Kidney (tissue), 14 donors: ENCODE results near the gene TMEM184C. TPM values are rescaled to one million over a fixed set of nuclear protein-coding genes. Genes with fewer than 3 reads are reported as not detected.

ENCODE experiments used
- DNase-seq, 5 donors: peaks; one replicate each; pipeline ENCODE4 v3.0.0-alpha.2; 2013 to 2020
- FAIRE-seq: peaks from 2 replicates; lab custom pipeline; 2012; peaks lifted over from hg19 to GRCh38; lab: Jason Lieb, UNC
- H3K27ac ChIP-seq, 2 donors: one replicate each; pipeline ENCODE4 v1.7.0; 2013; ENCODE audit warnings: low read depth in 2 of 2, low read length in 2 of 2, inconsistent platforms in 1 of 2
- H3K27me3 ChIP-seq: one replicate; pipeline ENCODE4 v1.7.1; 2013; ENCODE audit warnings: low read length, inconsistent platforms; ENCODE audit not compliant: control insufficient read depth, insufficient read depth
- H3K36me3 ChIP-seq, 3 donors: one replicate each; pipeline versions ENCODE4 v1.7.0 to v1.7.1; 2013; ENCODE audit warnings: low read length in 3 of 3, control low read depth in 1 of 3, inconsistent platforms in 1 of 3; ENCODE audit not compliant: insufficient read depth in 3 of 3, control insufficient read depth in 2 of 3
- H3K4me1 ChIP-seq, 3 donors: one replicate each; pipeline versions ENCODE4 v1.7.0 to v1.7.1; 2013; ENCODE audit warnings: low read length in 3 of 3, inconsistent platforms in 1 of 3, low read depth in 1 of 3; ENCODE audit not compliant: control insufficient read depth in 2 of 3, insufficient read depth in 2 of 3
- H3K4me3 ChIP-seq, 3 donors: one replicate each; pipeline versions ENCODE4 v1.7.0 to v1.8.1; 2013; ENCODE audit warnings: low read length in 3 of 3, control low read depth in 1 of 3, inconsistent platforms in 1 of 3
- H3K9ac ChIP-seq, 3 donors: one replicate each; pipeline versions ENCODE4 v1.7.0 to v1.7.1; 2013; ENCODE audit warnings: low read length in 3 of 3, control low read depth in 1 of 3, inconsistent platforms in 1 of 3
- H3K9me3 ChIP-seq, 3 donors: one replicate each; pipeline versions ENCODE4 v1.7.0 to v1.7.1; 2013; ENCODE audit warnings: low read length in 3 of 3, control low read depth in 1 of 3, inconsistent platforms in 1 of 3; ENCODE audit not compliant: control insufficient read depth in 2 of 3, insufficient read depth in 1 of 3
- intact Hi-C: fragments of 100-400 bp; cut with DNase I; formaldehyde crosslinking; loops from one replicate; pipeline ENCODE4 v1.11.1; 2022
- polyA plus RNA-seq: library from polyadenylated mRNA; stranded (reverse); fragments of 350-450 nt; fragmentation: Illumina TruSeq; extraction: RNeasy Lipid Tissue Mini Kit (QIAGEN cat#74804); gene quantifications from one replicate; pipeline ENCODE4 v1.2.3, GENCODE V29; 2014; ENCODE audit warnings: low read depth, low replicate concordance; ENCODE audit not compliant: insufficient read depth
- total RNA-seq: library from RNA; stranded (reverse); fragmentation: NEBNext Ultra II Directional; extraction: Animal tissue kit (Norgen Biotek cat#: 25700); gene quantifications from one replicate; pipeline ENCODE4 v1.2.1, GENCODE V29; 2021
- TF ChIP-seq, protein P1 (sequence below): IDR thresholded peaks from 3 replicates; pipeline ENCODE4 v1.5.1; 2012; ENCODE audit warnings: mild to moderate bottlenecking, moderate library complexity, borderline replicate concordance; ENCODE audit not compliant: insufficient read depth; ENCODE audit errors: extremely low read depth
- donor health status: control.
- donor health status: control.
- donor health status: control.
- donor health status: control.
- donor health status: control.
- donor health status: DM: yes; HTN: yes; CAD: no.
- donor health status: Normal renal cell carcinoma (clear cell type).

Gene TMEM184C
- total and polyA plus RNA-seq, 2 donors from 2014 or later, result 16.2 to 33.7 TPM

GRCh38 chr4:147594578-147594977 lies 22.6 kb upstream of the TMEM184C start:
- H3K4me3 ChIP-seq, result no peak overlapping the region
- intact Hi-C loops, result no loop called here
- H3K9ac ChIP-seq, result no peak overlapping the region
- H3K9me3 ChIP-seq, result no peaks in the 10 kb centered on the region
- no peak for DNase-seq
- no peak for FAIRE-seq
- H3K27me3 ChIP-seq, result no peaks in the 10 kb centered on the region
- no peak overlapping the region for H3K27ac ChIP-seq
- TF ChIP-seq, protein P1, sequence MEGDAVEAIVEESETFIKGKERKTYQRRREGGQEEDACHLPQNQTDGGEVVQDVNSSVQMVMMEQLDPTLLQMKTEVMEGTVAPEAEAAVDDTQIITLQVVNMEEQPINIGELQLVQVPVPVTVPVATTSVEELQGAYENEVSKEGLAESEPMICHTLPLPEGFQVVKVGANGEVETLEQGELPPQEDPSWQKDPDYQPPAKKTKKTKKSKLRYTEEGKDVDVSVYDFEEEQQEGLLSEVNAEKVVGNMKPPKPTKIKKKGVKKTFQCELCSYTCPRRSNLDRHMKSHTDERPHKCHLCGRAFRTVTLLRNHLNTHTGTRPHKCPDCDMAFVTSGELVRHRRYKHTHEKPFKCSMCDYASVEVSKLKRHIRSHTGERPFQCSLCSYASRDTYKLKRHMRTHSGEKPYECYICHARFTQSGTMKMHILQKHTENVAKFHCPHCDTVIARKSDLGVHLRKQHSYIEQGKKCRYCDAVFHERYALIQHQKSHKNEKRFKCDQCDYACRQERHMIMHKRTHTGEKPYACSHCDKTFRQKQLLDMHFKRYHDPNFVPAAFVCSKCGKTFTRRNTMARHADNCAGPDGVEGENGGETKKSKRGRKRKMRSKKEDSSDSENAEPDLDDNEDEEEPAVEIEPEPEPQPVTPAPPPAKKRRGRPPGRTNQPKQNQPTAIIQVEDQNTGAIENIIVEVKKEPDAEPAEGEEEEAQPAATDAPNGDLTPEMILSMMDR, result no peak
- H3K4me1 ChIP-seq, result peaks cover 0 to 4% (median 0%) of the 10 kb centered on the region in 3 donors
- no peaks in the 10 kb centered on the region for H3K36me3 ChIP-seq

DNA sequence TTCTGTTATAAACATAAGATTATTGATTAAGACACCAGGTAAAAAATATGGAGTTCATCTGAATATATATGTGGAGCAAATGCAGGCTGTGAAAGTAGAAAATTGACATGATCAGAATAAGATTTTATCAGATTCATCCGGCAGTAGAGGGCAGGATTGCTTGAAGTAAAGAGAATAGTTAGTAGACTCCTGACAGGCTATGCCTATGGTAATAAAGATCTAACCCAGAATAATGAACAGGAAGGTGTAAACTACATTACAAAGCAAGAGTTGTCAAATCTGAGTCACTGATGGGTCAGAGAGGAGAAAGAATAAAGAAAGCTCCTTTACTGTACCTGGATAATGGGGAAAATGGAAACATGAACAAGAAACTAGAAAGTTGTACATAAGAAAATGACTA lies 20.8 kb upstream of the TMEM184C start:
- intact Hi-C loops, result no loop called here

DNA sequence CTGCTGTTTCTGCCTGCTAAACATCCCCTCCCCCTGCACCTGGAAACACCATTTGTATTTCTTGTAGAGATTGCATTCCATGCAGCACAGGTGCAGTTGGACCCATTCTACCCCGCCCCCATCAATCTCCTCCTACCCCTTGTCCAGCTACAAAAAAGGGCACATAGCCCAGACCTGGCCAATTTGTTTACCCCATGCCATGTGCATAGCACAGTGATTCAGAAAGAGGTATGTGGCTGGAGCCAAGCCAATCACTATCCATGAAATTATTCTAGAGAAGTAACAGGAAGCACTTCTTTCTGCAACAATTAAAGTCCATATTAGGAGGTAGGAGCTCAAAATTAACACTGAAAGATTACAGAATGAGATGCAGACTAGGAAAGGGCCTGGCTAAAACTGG lies 20.2 kb upstream of the TMEM184C start:
- Histone ChIP-seq H3K9me3 (no peaks in the 10 kb centered on the region), H3K4me1 (peaks cover 0 to 4% (median 0%) of the 10 kb centered on the region in 3 donors), H3K27ac (peak overlapping the region in 1 of 2 donors; percentile 66), H3K4me3 (no peak overlapping the region), H3K36me3 (no peaks in the 10 kb centered on the region), H3K9ac (no peak overlapping the region), H3K27me3 (no peaks in the 10 kb centered on the region)
- no peak for FAIRE-seq
- TF ChIP-seq, protein P1, result no peak
- intact Hi-C loops, result no loop called here
- peak in 3 of 5 donors; percentile 11 to 69 (median 42) for DNase-seq

More for the DNA sequence above, 20.8 kb upstream of the TMEM184C start:
- FAIRE-seq, result no peak
- H3K27me3 ChIP-seq, result no peaks in the 10 kb centered on the region
- H3K9ac ChIP-seq, result no peak overlapping the region
- peak in 1 of 5 donors; percentile 21 for DNase-seq
- no peak overlapping the region for H3K4me3 ChIP-seq
- peaks cover 0 to 4% (median 0%) of the 10 kb centered on the region in 3 donors for H3K4me1 ChIP-seq
- H3K27ac ChIP-seq, result peak overlapping the region in 1 of 2 donors; percentile 57
- H3K9me3 ChIP-seq, result no peaks in the 10 kb centered on the region
- TF ChIP-seq, protein P1, result no peak
- H3K36me3 ChIP-seq, result no peaks in the 10 kb centered on the region

- H3K9me3 ChIP-seq, result no peaks in the 10 kb centered on the region
- no peaks in the 10 kb centered on the region for H3K27me3 ChIP-seq
- H3K4me3 ChIP-seq, result no peak overlapping the region
- peak overlapping the region in 1 of 2 donors; percentile 66 for H3K27ac ChIP-seq
- TF ChIP-seq, protein P1, result no peak
- intact Hi-C loops, result no loop called here
- H3K4me1 ChIP-seq, result peaks cover 0 to 4% (median 0%) of the 10 kb centered on the region in 3 donors
- no peak for FAIRE-seq
- H3K9ac ChIP-seq, result no peak overlapping the region
- no peaks in the 10 kb centered on the region for H3K36me3 ChIP-seq
- DNase-seq, result peak in 1 of 5 donors; percentile 59
Measured at GRCh38 chr4:147597561-147597960, 19.6 kb upstream of the TMEM184C start.
